Activated CD8-positive, alpha-beta T cell treated with anti-CD3 and anti-CD28 coated beads, Interleukin-2, amount 10 ng/mL, durations not matched to agents 7 days and 5 days (primary cell): ENCODE results near the gene MGRN1. TPM values are rescaled to one million over a fixed set of nuclear protein-coding genes. Genes with fewer than 3 reads are reported as not detected.

Experiments
- ATAC-seq: fragments of 150-1000 bp; cut with Tn5 transposase; one replicate; pipeline ENCODE4 v1.10.0; 2021; ENCODE audit warnings: moderate library complexity
- CTCF ChIA-PET: fragments of 350-600 bp; sonication (Branson Sonifier 250); formaldehyde crosslinking; loops from one replicate; lab custom pipeline; 2021; ENCODE audit warnings: antibody characterized with exemption; lab: Charles Lee
- POLR2A ChIA-PET: fragments of 350-600 bp; sonication (Branson Sonifier 250); formaldehyde crosslinking; loops from one replicate; lab custom pipeline; 2021; ENCODE audit warnings: antibody characterized with exemption; lab: Charles Lee
- DNase-seq: peaks from one replicate; pipeline ENCODE4 v3.0.0-alpha.2; 2020
- H3K27ac Mint-ChIP-seq: one replicate; pipeline ENCODE4 v1.8.0; 2021; ENCODE audit warnings: mild to moderate bottlenecking, mixed read lengths
- H3K27me3 Mint-ChIP-seq: one replicate; pipeline ENCODE4 v1.8.0; 2021; ENCODE audit warnings: low read depth, mixed read lengths
- H3K36me3 Mint-ChIP-seq: one replicate; pipeline ENCODE4 v1.8.0; 2021; ENCODE audit warnings: low read depth, mixed read lengths
- H3K4me1 Mint-ChIP-seq: one replicate; pipeline ENCODE4 v1.8.0; 2021; ENCODE audit warnings: low read depth, mixed read lengths
- H3K4me3 Mint-ChIP-seq: one replicate; pipeline ENCODE4 v1.8.0; 2021; ENCODE audit warnings: mild to moderate bottlenecking, mixed read lengths
- H3K9me3 Mint-ChIP-seq: one replicate; pipeline ENCODE4 v1.8.0; 2022; ENCODE audit warnings: mixed read lengths; ENCODE audit not compliant: insufficient read depth
- total RNA-seq, 2 experiments: library from RNA; stranded (reverse); gene quantifications; one replicate each; pipeline ENCODE4 v1.2.3, GENCODE V29; 2021

Gene MGRN1
- total RNA-seq, 2 experiments from 2014 or later = 77.3 to 80.6 TPM

DNA sequence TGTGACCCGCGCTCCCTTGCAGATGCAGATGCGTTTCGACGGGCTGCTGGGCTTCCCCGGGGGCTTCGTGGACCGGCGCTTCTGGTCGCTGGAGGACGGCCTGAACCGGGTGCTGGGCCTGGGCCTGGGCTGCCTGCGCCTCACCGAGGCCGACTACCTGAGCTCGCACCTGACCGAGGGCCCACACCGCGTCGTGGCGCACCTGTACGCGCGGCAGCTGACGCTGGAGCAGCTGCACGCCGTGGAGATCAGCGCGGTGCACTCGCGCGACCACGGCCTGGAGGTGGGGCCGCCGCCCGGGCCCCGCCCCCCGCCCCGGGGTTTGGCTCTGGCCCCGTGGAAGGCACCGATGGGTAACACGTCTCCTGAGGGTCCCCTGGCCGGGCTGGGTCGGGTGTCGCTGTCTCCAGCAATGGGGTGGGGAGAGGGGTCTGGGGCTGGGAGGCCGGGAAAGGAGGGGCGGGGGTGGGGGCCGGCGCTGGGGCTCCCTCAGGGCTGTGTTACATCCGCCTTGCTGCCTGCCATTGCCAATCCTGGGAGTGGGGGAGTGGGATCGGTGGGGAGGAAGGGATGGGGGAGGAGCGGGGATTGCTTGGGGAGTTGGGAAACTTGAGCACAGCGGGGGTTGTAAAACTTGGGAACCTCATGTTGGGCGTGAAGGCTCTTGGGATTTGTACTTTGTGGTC lies 69.5 kb downstream of the MGRN1 start:
- Mint-ChIP-seq H3K4me3 (peak overlapping the region; percentile 80), H3K4me1 (peaks cover 19% of the 10 kb centered on the region), H3K9me3 (no peaks in the 10 kb centered on the region), H3K27ac (peak overlapping the region; percentile 68), H3K36me3 (peaks cover 20% of the 10 kb centered on the region), H3K27me3 (no peaks in the 10 kb centered on the region)
- ChIA-PET POLR2A (interaction anchor here (0.6 to 2.6 kb wide), 5 partner anchors 11 to 153 kb away, joined by 3 to 10 read pairs (median 3); partner anchors contain the start of genes ANKS3, DNAAF8, GLYR1 and UBN1), CTCF (no interaction called here)
- ATAC-seq = peak; percentile 38
- peak; percentile 54 for DNase-seq

DNA sequence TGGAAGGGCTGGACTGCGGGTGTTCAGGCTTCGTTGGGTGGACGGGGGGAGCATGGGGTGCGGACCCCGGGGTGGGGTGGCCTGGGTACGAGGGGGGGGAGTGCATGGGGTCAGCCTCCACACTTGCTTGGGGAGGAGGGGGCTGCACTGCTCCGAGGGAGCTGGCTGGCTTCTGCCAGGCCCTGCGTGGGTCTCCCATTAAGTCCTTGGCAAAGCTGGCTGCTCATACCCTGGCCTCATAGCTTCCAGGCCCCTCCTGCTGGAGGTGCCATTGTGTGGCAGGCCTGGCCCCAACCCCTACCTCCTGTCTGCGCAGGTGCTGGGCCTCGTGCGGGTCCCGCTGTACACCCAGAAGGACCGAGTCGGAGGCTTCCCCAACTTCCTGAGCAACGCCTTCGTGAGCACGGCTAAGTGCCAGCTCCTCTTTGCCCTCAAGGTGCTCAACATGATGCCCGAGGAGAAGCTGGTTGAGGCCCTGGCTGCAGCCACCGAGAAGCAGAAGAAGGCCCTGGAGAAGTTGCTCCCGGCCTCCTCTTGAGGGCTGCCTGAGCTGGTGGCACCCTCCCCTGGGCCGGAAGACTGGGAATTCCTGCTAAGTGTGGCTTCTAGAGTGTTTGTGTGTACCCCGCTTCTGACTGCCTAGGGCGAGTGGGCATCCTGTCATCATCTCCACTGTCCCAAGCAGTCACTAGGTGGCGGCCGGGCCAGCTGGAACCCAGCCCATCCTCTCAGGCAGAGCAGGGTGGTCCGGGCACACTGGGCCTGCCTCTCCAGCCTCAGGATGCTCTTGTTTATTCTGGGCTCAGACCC lies 70.2 kb downstream of the MGRN1 start:
- peak overlapping the region; percentile 68 for H3K27ac Mint-ChIP-seq
- DNase-seq = no peak

GRCh38 chr16:4695473-4696171 lies 71.0 kb downstream of the MGRN1 start:
- H3K4me3 Mint-ChIP-seq = peak overlapping the region; percentile 80
- ATAC-seq (no peak), DNase-seq (no peak)
- H3K4me1 Mint-ChIP-seq = peaks cover 35% of the 10 kb centered on the region
- H3K9me3 Mint-ChIP-seq = no peaks in the 10 kb centered on the region
- POLR2A ChIA-PET = interaction anchor here (0.5 to 1.2 kb wide), 4 partner anchors 15 to 152 kb away, joined by 3 read pairs; partner anchors contain the start of genes GLYR1 and UBN1
- peaks cover 29% of the 10 kb centered on the region for H3K36me3 Mint-ChIP-seq
- CTCF ChIA-PET = interaction anchor here (1.0 to 1.5 kb wide), 3 partner anchors 71 to 190 kb away, joined by 4 to 5 read pairs (median 4); partner anchors contain the start of genes MGRN1 and ZNF500
- no peak overlapping the region for H3K27ac Mint-ChIP-seq
- no peaks in the 10 kb centered on the region for H3K27me3 Mint-ChIP-seq

More for the DNA sequence above, 70.2 kb downstream of the MGRN1 start:
- ATAC-seq = no peak
- no peaks in the 10 kb centered on the region for H3K27me3 Mint-ChIP-seq
- peaks cover 27% of the 10 kb centered on the region for H3K4me1 Mint-ChIP-seq
- peaks cover 27% of the 10 kb centered on the region for H3K36me3 Mint-ChIP-seq
- H3K4me3 Mint-ChIP-seq = peak overlapping the region; percentile 80
- no peaks in the 10 kb centered on the region for H3K9me3 Mint-ChIP-seq
- ChIA-PET POLR2A (interaction anchor here (0.5 to 2.6 kb wide), 5 partner anchors 10 to 153 kb away, joined by 3 to 10 read pairs (median 3); partner anchors contain the start of genes ANKS3, DNAAF8, GLYR1 and UBN1), CTCF (interaction anchor here (1.3 to 1.5 kb wide), 2 partner anchors 71 to 190 kb away, joined by 4 read pairs; partner anchors contain the start of gene MGRN1)

DNA sequence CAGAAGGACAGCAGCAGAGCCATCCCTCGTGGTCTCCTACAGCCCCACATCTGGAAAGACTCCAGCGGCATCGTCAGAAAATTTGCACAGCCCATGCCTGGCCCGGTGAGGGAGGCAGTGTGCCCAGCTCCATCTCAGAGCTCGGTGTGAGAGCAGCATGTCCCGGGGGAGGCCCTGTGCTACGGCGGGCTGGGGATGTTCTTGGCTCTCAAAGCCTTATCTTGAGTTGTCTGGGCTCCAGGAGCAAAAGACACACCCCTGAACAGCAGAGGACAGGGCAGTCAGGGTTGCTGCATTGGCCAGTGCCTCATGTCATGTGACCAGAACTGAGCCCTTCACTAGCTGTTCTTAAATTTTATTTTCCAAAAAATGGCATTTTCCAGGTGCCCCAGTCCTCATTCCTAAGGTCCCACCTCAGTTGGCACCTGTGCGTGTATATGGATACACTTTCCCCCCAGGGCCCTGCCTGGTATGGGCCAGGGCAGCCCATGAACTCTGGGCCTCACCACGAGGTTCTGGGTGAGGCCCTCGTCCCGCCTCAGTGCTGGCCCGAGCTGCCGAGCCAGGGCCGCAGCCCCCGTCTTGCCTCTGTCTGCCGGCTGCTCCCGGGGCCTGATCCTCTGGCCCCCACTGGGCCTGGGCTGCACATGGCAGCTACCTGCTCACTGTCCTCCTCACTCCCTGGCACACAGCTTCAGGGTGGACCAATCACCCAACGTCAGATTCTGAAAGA lies 71.7 kb downstream of the MGRN1 start:
- ChIA-PET CTCF (interaction anchor here (1.0 to 1.5 kb wide), 3 partner anchors 70 to 191 kb away, joined by 4 to 5 read pairs (median 4); partner anchors contain the start of genes MGRN1 and ZNF500), POLR2A (interaction anchor here (0.8 kb wide), 1 partner anchor 14 kb away, joined by 3 read pairs; no protein-coding TSS in a partner anchor)
- DNase-seq = no peak
- H3K4me1 Mint-ChIP-seq = peaks cover 42% of the 10 kb centered on the region
- peaks cover 29% of the 10 kb centered on the region for H3K36me3 Mint-ChIP-seq
- no peak overlapping the region for H3K27ac Mint-ChIP-seq
- no peak overlapping the region for H3K4me3 Mint-ChIP-seq
- ATAC-seq = no peak
- H3K9me3 Mint-ChIP-seq = no peaks in the 10 kb centered on the region
- H3K27me3 Mint-ChIP-seq = no peaks in the 10 kb centered on the region

DNA sequence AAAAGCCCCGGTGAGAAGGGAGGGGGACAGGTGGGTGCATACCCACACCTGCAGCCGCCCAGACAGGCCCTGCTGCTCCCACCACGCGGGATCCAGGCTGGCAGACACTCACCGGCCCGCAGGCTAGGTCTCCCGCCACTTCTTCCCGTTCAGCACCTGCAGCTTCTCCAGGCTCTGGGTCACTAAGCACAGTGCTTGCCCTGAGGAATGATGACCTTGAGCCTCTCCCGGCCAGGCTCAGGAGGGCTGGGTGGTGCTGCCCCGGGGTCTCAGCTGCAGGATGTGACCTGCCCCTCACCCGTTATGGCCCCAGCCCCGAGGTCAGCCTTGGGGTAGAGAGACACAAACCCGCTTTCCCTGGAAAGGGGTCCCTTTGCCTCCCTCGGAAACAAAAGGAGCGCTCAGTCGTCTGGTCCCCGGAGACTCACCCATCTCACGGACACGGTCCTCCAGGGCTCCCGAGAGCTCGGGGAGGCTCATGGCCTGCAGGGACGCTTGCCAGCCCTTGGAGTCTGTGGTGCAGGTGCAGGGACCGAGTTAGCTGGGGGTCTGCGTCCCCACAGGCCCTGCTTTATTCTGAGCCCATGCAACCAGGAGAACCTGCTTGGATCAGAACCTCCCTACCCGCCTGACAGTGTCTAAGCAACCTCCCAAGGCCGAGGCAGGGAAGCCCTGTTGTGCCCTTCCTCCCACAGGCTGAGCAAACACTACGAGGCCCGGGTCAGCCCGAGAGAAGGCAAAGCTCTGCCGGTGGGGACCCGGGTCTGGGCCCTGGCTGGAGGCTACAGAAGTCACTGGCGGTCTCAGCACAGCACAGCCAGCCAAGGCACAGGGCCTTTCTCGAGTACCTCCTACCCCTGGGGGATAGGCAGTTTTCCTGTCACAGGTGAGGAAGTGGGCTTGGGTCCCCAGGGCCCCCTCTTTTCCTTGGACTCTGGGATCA lies 72.5 kb downstream of the MGRN1 start:
- DNase-seq (no peak), ATAC-seq (no peak)
- H3K4me3 Mint-ChIP-seq = no peak overlapping the region
- peaks cover 47% of the 10 kb centered on the region for H3K4me1 Mint-ChIP-seq
- H3K9me3 Mint-ChIP-seq = no peaks in the 10 kb centered on the region
- no peaks in the 10 kb centered on the region for H3K27me3 Mint-ChIP-seq
- ChIA-PET CTCF (no interaction called here), POLR2A (no interaction called here)
- H3K36me3 Mint-ChIP-seq = peaks cover 30% of the 10 kb centered on the region
- no peak overlapping the region for H3K27ac Mint-ChIP-seq

DNA sequence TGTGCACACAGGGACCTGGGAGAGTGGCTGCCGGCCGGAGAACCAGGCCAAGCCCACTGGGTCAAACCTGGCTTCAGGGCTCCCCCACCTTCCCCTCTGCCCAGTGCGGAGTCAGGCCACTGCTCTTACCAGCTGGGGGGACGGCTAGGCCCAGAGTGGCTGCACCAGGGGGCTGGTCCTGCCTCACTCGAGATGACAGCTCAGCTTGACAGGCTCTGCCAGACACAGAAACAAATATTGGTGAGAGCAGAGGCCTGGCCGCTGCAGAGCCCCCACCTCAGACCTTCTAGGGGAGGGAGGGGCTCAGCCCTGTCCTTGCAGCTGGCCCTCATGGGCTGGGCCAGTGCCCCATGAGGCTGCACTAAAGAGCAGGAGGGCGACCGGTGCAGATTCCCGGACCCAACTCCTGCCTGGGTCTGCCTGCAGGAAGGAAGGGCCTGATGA lies 73.2 kb downstream of the MGRN1 start:
- ATAC-seq = no peak
- POLR2A ChIA-PET = no interaction called here
- Mint-ChIP-seq H3K4me1 (peaks cover 46% of the 10 kb centered on the region), H3K9me3 (no peaks in the 10 kb centered on the region), H3K36me3 (peaks cover 33% of the 10 kb centered on the region), H3K27me3 (no peaks in the 10 kb centered on the region), H3K4me3 (no peak overlapping the region), H3K27ac (no peak overlapping the region)
- CTCF ChIA-PET = no interaction called here
- no peak for DNase-seq

- H3K36me3 Mint-ChIP-seq = peaks cover 33% of the 10 kb centered on the region
- no peak overlapping the region for H3K4me3 Mint-ChIP-seq
- ChIA-PET POLR2A (no interaction called here), CTCF (no interaction called here)
- peaks cover 49% of the 10 kb centered on the region for H3K4me1 Mint-ChIP-seq
- no peak for DNase-seq
- no peaks in the 10 kb centered on the region for H3K9me3 Mint-ChIP-seq
- no peak overlapping the region for H3K27ac Mint-ChIP-seq
- H3K27me3 Mint-ChIP-seq = no peaks in the 10 kb centered on the region
- no peak for ATAC-seq
Measured at GRCh38 chr16:4698321-4699045, 73.9 kb downstream of the MGRN1 start.

- no peak for ATAC-seq
- Mint-ChIP-seq H3K27me3 (no peaks in the 10 kb centered on the region), H3K4me3 (no peak overlapping the region), H3K27ac (no peak overlapping the region), H3K4me1 (peaks cover 55% of the 10 kb centered on the region), H3K36me3 (peaks cover 33% of the 10 kb centered on the region), H3K9me3 (no peaks in the 10 kb centered on the region)
- no peak for DNase-seq
- ChIA-PET POLR2A (interaction anchor here (0.7 to 0.9 kb wide), 2 partner anchors 35 to 67 kb away, joined by 3 read pairs; partner anchors contain the start of gene ANKS3), CTCF (no interaction called here)
Measured at GRCh38 chr16:4699046-4699556, 74.5 kb downstream of the MGRN1 start.

- Mint-ChIP-seq H3K4me3 (no peak overlapping the region), H3K27ac (peak overlapping the region; percentile 72)
- POLR2A ChIA-PET = no interaction called here
Measured at GRCh38 chr16:4700380-4700996, 75.9 kb downstream of the MGRN1 start.

More at GRCh38 chr16:4700380-4700996, 75.9 kb downstream of the MGRN1 start:
- peaks cover 55% of the 10 kb centered on the region for H3K4me1 Mint-ChIP-seq
- CTCF ChIA-PET = interaction anchor here (1.6 kb wide), 1 partner anchor 34 kb away, joined by 4 read pairs; the partner anchor contains the start of genes ANKS3 and DNAAF8
- DNase-seq = peak; percentile 78
- no peaks in the 10 kb centered on the region for H3K27me3 Mint-ChIP-seq
- ATAC-seq = peak; percentile 87
- peaks cover 32% of the 10 kb centered on the region for H3K36me3 Mint-ChIP-seq
- H3K9me3 Mint-ChIP-seq = no peaks in the 10 kb centered on the region
